Ishikawa (cell line): ENCODE data around the gene JARID2.

Source experiments
- CEBPB ChIP-seq: IDR thresholded peaks from 2 replicates; pipeline ENCODE4 v1.6.1; 2012
- CREB1 ChIP-seq: IDR thresholded peaks from 2 replicates; pipeline ENCODE4 v1.6.1; 2012; ENCODE audit warnings: low read depth
- EGR1 ChIP-seq: IDR thresholded peaks from 2 replicates; pipeline ENCODE4 v1.6.1; 2012
- EP300 ChIP-seq: IDR thresholded peaks from 2 replicates; pipeline ENCODE4 v1.6.1; 2012; ENCODE audit warnings: borderline replicate concordance
- FOXM1 ChIP-seq: IDR thresholded peaks from 2 replicates; pipeline ENCODE4 v1.6.1; 2012; ENCODE audit warnings: low read depth, borderline replicate concordance
- NFIC ChIP-seq: IDR thresholded peaks from 2 replicates; pipeline ENCODE4 v1.6.1; 2012
- RAD21 ChIP-seq: IDR thresholded peaks from 2 replicates; pipeline ENCODE4 v1.6.1; 2012; ENCODE audit warnings: low read depth
- TAF1 ChIP-seq: IDR thresholded peaks from 2 replicates; pipeline ENCODE4 v1.6.1; 2012; ENCODE audit warnings: low read depth, mild to moderate bottlenecking
- TCF12 ChIP-seq: IDR thresholded peaks from 2 replicates; pipeline ENCODE4 v1.6.1; 2012; ENCODE audit warnings: low read depth
- TEAD4 ChIP-seq: IDR thresholded peaks from 2 replicates; pipeline ENCODE4 v1.6.1; 2012
- YY1 ChIP-seq: IDR thresholded peaks from 2 replicates; pipeline ENCODE4 v1.6.1; 2012; ENCODE audit warnings: low read depth
- ZBTB7A ChIP-seq: IDR thresholded peaks from 2 replicates; pipeline ENCODE4 v1.6.1; 2012; ENCODE audit warnings: low read depth
- TF ChIP-seq, protein P1 (sequence below): IDR thresholded peaks from 2 replicates; pipeline ENCODE4 v1.6.1; 2012; ENCODE audit warnings: low read depth, mild to moderate bottlenecking
- TF ChIP-seq, protein P2 (sequence below): IDR thresholded peaks from 2 replicates; pipeline ENCODE4 v1.6.1; 2012

DNA sequence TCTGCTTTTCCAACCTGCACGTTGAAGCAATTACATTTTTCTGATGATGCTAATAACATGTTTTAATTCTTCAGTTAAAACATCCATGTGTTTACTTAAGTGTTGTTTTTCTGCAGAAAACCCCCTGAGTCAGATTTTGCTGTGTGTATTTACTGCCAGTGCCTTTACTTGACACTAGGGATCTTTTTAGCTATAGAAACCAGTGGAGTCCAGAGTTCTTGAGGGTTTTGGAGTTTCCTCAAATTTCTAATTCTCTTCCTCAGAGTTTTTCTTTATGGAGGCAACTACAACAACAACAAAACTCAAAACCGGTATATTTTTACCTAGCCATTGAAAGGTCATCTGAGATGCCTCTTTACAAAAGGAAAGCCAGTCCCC, 168.4 kb downstream of the JARID2 start:
- no peak for TF ChIP-seq TCF12
- no peak for TF ChIP-seq EGR1
- no peak for TF ChIP-seq EP300
- no peak for TF ChIP-seq CEBPB
- TF ChIP-seq TEAD4, result no peak
- no peak for TF ChIP-seq CREB1
- TF ChIP-seq YY1, result no peak
- TF ChIP-seq NFIC, result no peak
- TF ChIP-seq TAF1, result no peak
- TF ChIP-seq, protein P1, sequence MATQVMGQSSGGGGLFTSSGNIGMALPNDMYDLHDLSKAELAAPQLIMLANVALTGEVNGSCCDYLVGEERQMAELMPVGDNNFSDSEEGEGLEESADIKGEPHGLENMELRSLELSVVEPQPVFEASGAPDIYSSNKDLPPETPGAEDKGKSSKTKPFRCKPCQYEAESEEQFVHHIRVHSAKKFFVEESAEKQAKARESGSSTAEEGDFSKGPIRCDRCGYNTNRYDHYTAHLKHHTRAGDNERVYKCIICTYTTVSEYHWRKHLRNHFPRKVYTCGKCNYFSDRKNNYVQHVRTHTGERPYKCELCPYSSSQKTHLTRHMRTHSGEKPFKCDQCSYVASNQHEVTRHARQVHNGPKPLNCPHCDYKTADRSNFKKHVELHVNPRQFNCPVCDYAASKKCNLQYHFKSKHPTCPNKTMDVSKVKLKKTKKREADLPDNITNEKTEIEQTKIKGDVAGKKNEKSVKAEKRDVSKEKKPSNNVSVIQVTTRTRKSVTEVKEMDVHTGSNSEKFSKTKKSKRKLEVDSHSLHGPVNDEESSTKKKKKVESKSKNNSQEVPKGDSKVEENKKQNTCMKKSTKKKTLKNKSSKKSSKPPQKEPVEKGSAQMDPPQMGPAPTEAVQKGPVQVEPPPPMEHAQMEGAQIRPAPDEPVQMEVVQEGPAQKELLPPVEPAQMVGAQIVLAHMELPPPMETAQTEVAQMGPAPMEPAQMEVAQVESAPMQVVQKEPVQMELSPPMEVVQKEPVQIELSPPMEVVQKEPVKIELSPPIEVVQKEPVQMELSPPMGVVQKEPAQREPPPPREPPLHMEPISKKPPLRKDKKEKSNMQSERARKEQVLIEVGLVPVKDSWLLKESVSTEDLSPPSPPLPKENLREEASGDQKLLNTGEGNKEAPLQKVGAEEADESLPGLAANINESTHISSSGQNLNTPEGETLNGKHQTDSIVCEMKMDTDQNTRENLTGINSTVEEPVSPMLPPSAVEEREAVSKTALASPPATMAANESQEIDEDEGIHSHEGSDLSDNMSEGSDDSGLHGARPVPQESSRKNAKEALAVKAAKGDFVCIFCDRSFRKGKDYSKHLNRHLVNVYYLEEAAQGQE, result no peak
- no peak for TF ChIP-seq FOXM1
- TF ChIP-seq, protein P2, sequence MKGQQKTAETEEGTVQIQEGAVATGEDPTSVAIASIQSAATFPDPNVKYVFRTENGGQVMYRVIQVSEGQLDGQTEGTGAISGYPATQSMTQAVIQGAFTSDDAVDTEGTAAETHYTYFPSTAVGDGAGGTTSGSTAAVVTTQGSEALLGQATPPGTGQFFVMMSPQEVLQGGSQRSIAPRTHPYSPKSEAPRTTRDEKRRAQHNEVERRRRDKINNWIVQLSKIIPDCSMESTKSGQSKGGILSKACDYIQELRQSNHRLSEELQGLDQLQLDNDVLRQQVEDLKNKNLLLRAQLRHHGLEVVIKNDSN, result no peak
- no peak for TF ChIP-seq ZBTB7A
- TF ChIP-seq RAD21, result no peak
